Measurements from ENCODE around the gene BRD7.

DNA sequence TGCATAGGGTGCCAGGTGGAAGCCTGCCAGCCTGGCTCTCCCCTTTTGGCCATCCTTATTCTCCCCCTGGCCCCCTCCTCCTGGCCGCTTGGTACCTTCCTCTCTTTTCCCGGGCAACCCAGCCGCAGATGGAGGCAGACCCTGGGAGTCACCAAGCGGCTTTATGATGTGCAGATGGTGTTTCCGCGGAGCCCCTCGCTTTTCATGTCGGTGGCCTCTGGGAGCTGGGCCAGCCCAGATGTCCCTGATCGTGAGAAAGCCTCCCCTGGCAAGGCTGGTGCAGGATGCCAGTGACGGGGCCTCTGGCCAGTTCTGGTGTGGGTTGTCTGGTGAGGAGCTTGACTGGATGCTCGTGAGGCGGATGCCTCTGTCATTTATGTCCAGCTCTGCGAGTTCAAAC, 18.0 kb upstream of the BRD7 start:
- TF ChIP-seq, protein P1, sequence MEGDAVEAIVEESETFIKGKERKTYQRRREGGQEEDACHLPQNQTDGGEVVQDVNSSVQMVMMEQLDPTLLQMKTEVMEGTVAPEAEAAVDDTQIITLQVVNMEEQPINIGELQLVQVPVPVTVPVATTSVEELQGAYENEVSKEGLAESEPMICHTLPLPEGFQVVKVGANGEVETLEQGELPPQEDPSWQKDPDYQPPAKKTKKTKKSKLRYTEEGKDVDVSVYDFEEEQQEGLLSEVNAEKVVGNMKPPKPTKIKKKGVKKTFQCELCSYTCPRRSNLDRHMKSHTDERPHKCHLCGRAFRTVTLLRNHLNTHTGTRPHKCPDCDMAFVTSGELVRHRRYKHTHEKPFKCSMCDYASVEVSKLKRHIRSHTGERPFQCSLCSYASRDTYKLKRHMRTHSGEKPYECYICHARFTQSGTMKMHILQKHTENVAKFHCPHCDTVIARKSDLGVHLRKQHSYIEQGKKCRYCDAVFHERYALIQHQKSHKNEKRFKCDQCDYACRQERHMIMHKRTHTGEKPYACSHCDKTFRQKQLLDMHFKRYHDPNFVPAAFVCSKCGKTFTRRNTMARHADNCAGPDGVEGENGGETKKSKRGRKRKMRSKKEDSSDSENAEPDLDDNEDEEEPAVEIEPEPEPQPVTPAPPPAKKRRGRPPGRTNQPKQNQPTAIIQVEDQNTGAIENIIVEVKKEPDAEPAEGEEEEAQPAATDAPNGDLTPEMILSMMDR (IDR thresholded peaks at IDR 0.05), result no peak
- TF ChIP-seq EZH2 (IDR thresholded peaks at IDR 0.05; ENCODE audit: borderline replicate concordance, insufficient read depth, low read depth, low read length, poor library complexity, severe bottlenecking), result no peak
